ENCODE measurements around the gene ZFP1. TPM values are rescaled to one million over a fixed set of nuclear protein-coding genes. Genes with fewer than 3 reads are reported as not detected.

Gene ZFP1
- total RNA-seq, 3 donors from 2014 or later, result 7.0 to 16.0 (median 12.5) TPM

GRCh38 chr16:75130150-75130771 lies 18.1 kb upstream of the ZFP1 start:
- intact Hi-C loops (cut with DNase I; ENCODE audit: low total_unique reads), result no loop called here
- Histone ChIP-seq H3K27ac (no peak overlapping the region), H3K4me1 (no peaks in the 10 kb centered on the region), H3K36me3 (no peaks in the 10 kb centered on the region), H3K27me3 (no peaks in the 10 kb centered on the region), H3K4me3 (no peak overlapping the region), H3K9me3 (peaks cover 0 to 6% of the 10 kb centered on the region in 2 donors)
- no peak for DNase-seq (ENCODE audit: low spot score in 2 of 2)
- no peak for TF ChIP-seq POLR2A (IDR thresholded peaks at IDR 0.05)
- no peak for TF ChIP-seq CTCF (IDR thresholded peaks at IDR 0.05)
- TF ChIP-seq POLR2AphosphoS5 (IDR thresholded peaks at IDR 0.05), result no peak

GRCh38 chr16:75131081-75131480 lies 17.2 kb upstream of the ZFP1 start:
- TF ChIP-seq CTCF (IDR thresholded peaks at IDR 0.05) (no peak), POLR2AphosphoS5 (IDR thresholded peaks at IDR 0.05) (no peak), POLR2A (IDR thresholded peaks at IDR 0.05) (no peak)
- Histone ChIP-seq H3K27ac (no peak overlapping the region), H3K4me1 (no peaks in the 10 kb centered on the region), H3K9me3 (peaks cover 0 to 6% of the 10 kb centered on the region in 2 donors), H3K27me3 (no peaks in the 10 kb centered on the region), H3K36me3 (no peaks in the 10 kb centered on the region), H3K4me3 (no peak overlapping the region)
- DNase-seq (ENCODE audit: low spot score in 2 of 2), result no peak
- intact Hi-C loops (cut with DNase I; ENCODE audit: low total_unique reads), result no loop called here

GRCh38 chr16:75138233-75138632 lies 10.1 kb upstream of the ZFP1 start:
- intact Hi-C loops (cut with DNase I; ENCODE audit: low total_unique reads), result no loop called here
- Histone ChIP-seq H3K36me3 (no peaks in the 10 kb centered on the region), H3K9me3 (no peaks in the 10 kb centered on the region), H3K4me3 (no peak overlapping the region), H3K4me1 (no peaks in the 10 kb centered on the region), H3K27ac (no peak overlapping the region), H3K27me3 (no peaks in the 10 kb centered on the region)
- no peak for DNase-seq (ENCODE audit: low spot score in 2 of 2)
- TF ChIP-seq POLR2A (IDR thresholded peaks at IDR 0.05) (no peak), POLR2AphosphoS5 (IDR thresholded peaks at IDR 0.05) (no peak), CTCF (IDR thresholded peaks at IDR 0.05) (no peak)

- H3K9me3 ChIP-seq, result no peaks in the 10 kb centered on the region
- intact Hi-C loops (cut with DNase I; ENCODE audit: low total_unique reads), result no loop called here
- H3K4me3 ChIP-seq, result no peak overlapping the region
- TF ChIP-seq CTCF (IDR thresholded peaks at IDR 0.05) (no peak), POLR2A (IDR thresholded peaks at IDR 0.05) (no peak), POLR2AphosphoS5 (IDR thresholded peaks at IDR 0.05) (no peak)
- no peaks in the 10 kb centered on the region for H3K36me3 ChIP-seq
- H3K27me3 ChIP-seq, result no peaks in the 10 kb centered on the region
- DNase-seq (ENCODE audit: low spot score in 2 of 2), result no peak
- no peak overlapping the region for H3K27ac ChIP-seq
- H3K4me1 ChIP-seq, result no peaks in the 10 kb centered on the region
Measured at GRCh38 chr16:75138636-75139035, 9.7 kb upstream of the ZFP1 start.

GRCh38 chr16:75139498-75139897 lies 8.8 kb upstream of the ZFP1 start:
- TF ChIP-seq CTCF (IDR thresholded peaks at IDR 0.05), result no peak
- TF ChIP-seq POLR2AphosphoS5 (IDR thresholded peaks at IDR 0.05), result no peak
- TF ChIP-seq POLR2A (IDR thresholded peaks at IDR 0.05), result no peak
- DNase-seq (ENCODE audit: low spot score in 2 of 2), result no peak
- H3K36me3 ChIP-seq, result no peaks in the 10 kb centered on the region
- H3K9me3 ChIP-seq, result no peaks in the 10 kb centered on the region
- intact Hi-C loops (cut with DNase I; ENCODE audit: low total_unique reads), result no loop called here
- H3K4me3 ChIP-seq, result no peak overlapping the region
- H3K27me3 ChIP-seq, result no peaks in the 10 kb centered on the region
- no peak overlapping the region for H3K27ac ChIP-seq
- no peaks in the 10 kb centered on the region for H3K4me1 ChIP-seq

Data from breast epithelium (tissue), 4 donors.